ENCODE data around the gene ESYT3.
"Not testable (repeated sequence)": the region's sequence is repeated elsewhere in the genome, so short reads cannot be mapped to it uniquely, and the experiment has no call there.

The ESYT3 gene

GRCh38 chr3:138495638-138496037, 61.2 kb downstream of the ESYT3 start:
- DNase-seq = not testable (repeated sequence)

- no peak for DNase-seq
Measured at GRCh38 chr3:138496436-138496835, 62.0 kb downstream of the ESYT3 start.

GRCh38 chr3:138497021-138497420, 62.6 kb downstream of the ESYT3 start:
- DNase-seq = no peak

DNA sequence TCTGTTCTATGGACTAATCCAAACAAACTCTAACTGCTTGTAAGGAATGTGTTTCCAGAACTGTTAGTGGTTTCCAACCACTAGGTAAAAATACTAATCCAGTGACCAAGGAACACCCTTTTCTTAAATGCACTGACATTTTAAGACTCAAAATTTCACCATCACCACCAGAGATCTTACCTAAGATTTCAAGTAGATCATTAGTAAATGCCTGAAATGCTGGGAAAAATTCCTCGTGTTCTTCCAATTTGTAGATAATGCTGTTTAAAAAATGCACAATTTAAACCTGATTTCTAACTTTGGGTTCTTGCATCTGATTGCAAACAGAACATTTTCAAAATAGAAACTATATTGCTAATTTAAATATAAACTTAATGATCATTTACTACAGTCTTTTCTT, 63.4 kb downstream of the ESYT3 start:
- no peak for DNase-seq

GRCh38 chr3:138498991-138499390, 64.6 kb downstream of the ESYT3 start:
- no peak for DNase-seq

DNA sequence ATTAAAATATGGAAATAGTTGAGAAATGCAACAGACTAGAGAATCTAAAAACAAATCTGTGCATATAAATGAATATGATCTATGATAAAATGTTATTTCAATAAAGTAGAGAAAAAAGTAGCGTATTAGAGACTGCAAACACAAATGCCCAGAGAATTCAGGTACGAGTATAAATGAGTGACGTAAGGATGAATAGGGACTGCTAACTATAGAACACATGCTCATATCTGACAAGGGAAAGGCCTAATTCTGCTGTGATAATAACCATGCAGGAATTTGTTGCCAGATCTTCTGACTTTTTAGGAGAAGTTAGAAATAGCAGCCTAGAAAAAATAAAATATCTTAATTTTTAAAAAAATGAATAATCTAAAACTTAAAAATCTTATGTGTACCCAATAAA, 73.1 kb downstream of the ESYT3 start:
- DNase-seq = no peak

DNA sequence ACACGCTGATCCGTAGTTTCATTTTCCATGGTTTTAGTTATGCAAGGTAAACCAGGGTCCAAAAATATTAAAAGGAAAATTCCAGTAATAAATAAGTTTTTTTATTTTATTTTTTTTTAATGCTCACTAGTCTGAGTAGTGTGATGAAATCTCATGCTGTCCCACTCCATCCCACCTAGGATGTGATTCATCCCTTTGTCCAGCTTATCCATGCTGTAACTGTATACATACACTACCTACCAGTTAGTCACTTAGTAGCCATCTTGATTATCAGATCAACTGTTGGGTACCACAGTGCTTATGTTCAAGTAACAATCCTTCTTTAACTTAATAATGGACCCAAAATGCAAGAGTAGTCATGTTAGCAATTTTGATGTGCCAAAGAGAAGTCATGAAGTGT, 75.2 kb downstream of the ESYT3 start:
- DNase-seq = no peak

GRCh38 chr3:138511945-138512344, 77.5 kb downstream of the ESYT3 start:
- no peak for DNase-seq

DNA sequence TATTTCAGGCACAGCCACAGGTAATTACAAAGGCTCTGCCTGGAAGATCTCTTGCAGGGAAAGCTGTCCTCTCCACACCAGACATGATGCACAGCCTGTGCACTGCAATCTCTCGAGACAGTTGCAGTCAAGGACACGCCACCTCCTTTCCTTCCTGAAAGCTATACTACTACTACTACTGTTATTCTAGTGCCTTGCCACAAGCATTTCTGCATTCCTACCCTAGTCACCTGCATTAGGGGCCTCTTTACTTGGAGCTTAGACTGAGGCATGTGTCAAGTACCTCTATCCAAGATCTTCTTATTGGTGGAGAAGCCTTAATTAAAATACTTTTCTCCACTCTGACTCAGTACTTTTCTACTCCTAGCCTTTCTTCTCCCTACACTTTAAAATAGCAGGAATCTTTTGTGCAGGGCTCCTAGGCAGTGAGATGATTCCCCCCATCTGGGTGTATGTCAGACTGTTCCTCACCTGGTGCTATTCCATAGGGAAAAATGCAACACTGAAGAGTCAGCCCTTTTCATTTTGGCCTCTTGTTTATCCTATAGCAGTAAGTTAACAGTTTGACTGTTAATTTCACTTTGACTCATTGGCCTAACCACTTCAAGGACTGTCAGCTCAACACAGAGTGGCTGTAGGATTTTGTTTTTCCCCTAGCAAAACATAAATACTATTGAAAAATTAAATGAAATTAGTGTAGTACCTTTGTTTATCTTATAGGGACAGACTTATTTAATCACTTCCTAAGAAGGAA, 78.9 kb downstream of the ESYT3 start:
- DNase-seq = no peak

DNA sequence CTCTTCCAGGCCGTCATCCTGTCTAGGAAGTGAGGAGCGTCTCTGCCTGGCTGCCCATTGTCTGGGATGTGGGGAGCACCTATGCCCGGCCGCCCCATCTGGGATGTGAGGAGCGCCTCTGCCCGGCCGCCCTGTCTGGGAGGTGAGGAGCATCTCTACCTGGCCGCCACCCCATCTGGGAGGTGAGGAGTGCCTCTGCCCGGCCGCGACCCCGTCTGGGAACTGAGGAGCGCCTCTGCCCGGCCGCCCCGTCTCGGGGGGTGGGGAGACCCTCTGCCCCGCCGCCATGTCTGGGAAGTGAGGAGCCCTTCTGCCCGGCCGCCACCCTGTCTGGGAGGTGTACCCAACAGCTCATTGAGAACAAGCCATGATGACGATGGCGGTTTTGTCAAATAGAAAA, 87.0 kb downstream of the ESYT3 start:
- DNase-seq = not testable (repeated sequence)
